HCT116 (cell line): Measurements from ENCODE around the gene FASN. TPM values are rescaled to one million over a fixed set of nuclear protein-coding genes. Genes with fewer than 3 reads are reported as not detected.

Experiments used
- ATAC-seq: fragments of 200-7000 bp; cut with Tn5 transposase; 2 replicates; pipeline ENCODE4 v1.9.1; 2020; ENCODE audit warnings: mild to moderate bottlenecking, moderate library complexity
- BruUV-seq: library from RNA; stranded (reverse); fragments of 400-500 nt; replicated peaks from 2 replicates; lab custom pipeline; 2021; lab: Mats Ljungman, UMichigan
- CTCF ChIA-PET: fragments of 300-600 bp; sonication (Branson Sonifier 250); formaldehyde crosslinking; loops from one replicate; lab custom pipeline; 2021; ENCODE audit warnings: antibody characterized with exemption; lab: Charles Lee
- POLR2A ChIA-PET: fragments of 300-600, 350-600 bp; sonication (Branson Sonifier 250); formaldehyde crosslinking; loops from one replicate; lab custom pipeline; 2021; ENCODE audit warnings: antibody characterized with exemption; lab: Charles Lee
- RAD21 ChIA-PET, 2 experiments: fragments of 300-600 bp; sonication (Branson Sonifier 250); formaldehyde crosslinking; loops; one replicate each; lab custom pipeline; 2023; ENCODE audit warnings: low total read pairs in 2 of 2; ENCODE audit not compliant: uncharacterized antibody in 2 of 2, unreplicated experiment in 2 of 2, low non-redundant PET in 1 of 2; lab: Charles Lee
- DNase-seq: peaks from one replicate; pipeline ENCODE4 v3.0.0-alpha.2; 2010; ENCODE audit warnings: low read depth, low spot score
- H2AFZ ChIP-seq: fragments of 200-600 bp; shearing (Covaris generic), sonication (generic); 2 replicates; pipeline ENCODE4 v1.6.1; 2017; ENCODE audit warnings: low read depth, mixed run types, mixed read lengths, antibody characterized with exemption, low read length; ENCODE audit not compliant: poor library complexity, severe bottlenecking
- H3K27ac ChIP-seq: 2 replicates; pipeline ENCODE4 v1.5.1; 2012; ENCODE audit warnings: low read depth, low read length
- H3K27me3 ChIP-seq: fragments of 200-600 bp; sonication (generic); 2 replicates; pipeline ENCODE4 v1.6.1; 2016; ENCODE audit warnings: mixed run types, low read length, mixed read lengths; ENCODE audit not compliant: insufficient read depth
- H3K36me3 ChIP-seq, 2 experiments: fragments of 200-500 bp in 1 of 2; fragments of 200-600 bp in 1 of 2; sonication (Bioruptor generic) in 1 of 2; sonication (generic) in 1 of 2; 2 replicates each; pipeline versions ENCODE4 v1.5.1 to v1.6.1; 2014 to 2016; ENCODE audit warnings: low read length in 2 of 2, inconsistent platforms in 1 of 2, mixed read lengths in 1 of 2, mixed run types in 1 of 2; ENCODE audit not compliant: insufficient read depth in 2 of 2, control insufficient read depth in 1 of 2
- H3K4me1 ChIP-seq, 2 experiments: fragments of 200-600 bp in 1 of 2; sonication (generic) in 1 of 2; 2 replicates each; pipeline versions ENCODE4 v1.5.1 to v1.6.1; 2012 to 2017; ENCODE audit warnings: low read length in 2 of 2, inconsistent platforms in 1 of 2, mild to moderate bottlenecking in 1 of 2, mixed read lengths in 1 of 2, mixed run types in 1 of 2, moderate library complexity in 1 of 2; ENCODE audit not compliant: insufficient read depth in 2 of 2, control insufficient read depth in 1 of 2
- H3K4me2 ChIP-seq: fragments of 200-600 bp; sonication (generic); 2 replicates; pipeline ENCODE4 v1.6.1; 2017; ENCODE audit warnings: mixed run types, low read length, mixed read lengths
- H3K4me3 ChIP-seq, 2 experiments: fragments of 200-600 bp in 1 of 2; sonication (generic) in 1 of 2; replicated peaks in 1 of 2; 2 replicates each; pipeline ENCODE4 v1.5.1; 2011 to 2016; ENCODE audit warnings: low read length in 2 of 2, control low read depth in 1 of 2, low read depth in 1 of 2, mild to moderate bottlenecking in 1 of 2, mixed read lengths in 1 of 2, mixed run types in 1 of 2
- H3K79me2 ChIP-seq: fragments of 200-600 bp; sonication (generic); 2 replicates; pipeline ENCODE4 v1.6.1; 2017; ENCODE audit warnings: mild to moderate bottlenecking, mixed run types, low read length, moderate library complexity, mixed read lengths; ENCODE audit not compliant: insufficient read depth
- H3K9ac ChIP-seq: fragments of 200-600 bp; sonication (generic); 2 replicates; pipeline ENCODE4 v1.6.1; 2016; ENCODE audit warnings: low read length, mixed read lengths
- H3K9me2 ChIP-seq: fragments of 200-600 bp; sonication (generic), shearing (Covaris generic); 2 replicates; pipeline ENCODE4 v1.6.1; 2017; ENCODE audit warnings: mixed run types, mild to moderate bottlenecking, moderate library complexity; ENCODE audit not compliant: insufficient read depth
- H3K9me3 ChIP-seq, 2 experiments: fragments of 200-500 bp in 1 of 2; fragments of 200-600 bp in 1 of 2; sonication (Bioruptor generic) in 1 of 2; sonication (generic) in 1 of 2; 2 replicates each; pipeline ENCODE4 v1.6.1; 2014 to 2017; ENCODE audit warnings: low read length in 2 of 2, mixed read lengths in 2 of 2, inconsistent platforms in 1 of 2, low read depth in 1 of 2, mild to moderate bottlenecking in 1 of 2, mixed run types in 1 of 2, moderate library complexity in 1 of 2; ENCODE audit not compliant: control insufficient read depth in 1 of 2, insufficient read depth in 1 of 2
- H4K20me1 ChIP-seq: fragments of 200-600 bp; sonication (generic), shearing (Covaris generic); 2 replicates; pipeline ENCODE4 v1.6.1; 2017; ENCODE audit warnings: mixed run types, mild to moderate bottlenecking, moderate library complexity; ENCODE audit not compliant: insufficient read depth
- ELF1 ChIP-seq: IDR thresholded peaks from 2 replicates; pipeline ENCODE4 v1.6.1; 2012; ENCODE audit warnings: low read depth, borderline replicate concordance
- MAX ChIP-seq: IDR thresholded peaks from 2 replicates; pipeline ENCODE4 v1.6.1; 2012
- POLR2AphosphoS5 ChIP-seq: IDR thresholded peaks from 2 replicates; pipeline ENCODE4 v1.6.1; 2011; ENCODE audit warnings: mild to moderate bottlenecking, low read depth, low read length, moderate library complexity
- REST ChIP-seq: IDR thresholded peaks from 2 replicates; pipeline ENCODE4 v1.6.1; 2012; ENCODE audit warnings: low read depth
- SP1 ChIP-seq: IDR thresholded peaks from 2 replicates; pipeline ENCODE4 v1.6.1; 2012; ENCODE audit warnings: low read depth
- SRF ChIP-seq: IDR thresholded peaks from 2 replicates; pipeline ENCODE4 v1.6.1; 2012; ENCODE audit warnings: low read depth
- ZFX ChIP-seq: fragments of 450-650 bp; IDR thresholded peaks from 2 replicates; pipeline ENCODE4 v1.6.1; 2017
- ZNF274 ChIP-seq: fragments of 200-500 bp; sonication (Bioruptor generic); IDR thresholded peaks from 2 replicates; pipeline ENCODE4 v1.6.1; 2014; ENCODE audit warnings: mild to moderate bottlenecking, low read depth, low read length, inconsistent platforms
- intact Hi-C: fragments of 100-400 bp; cut with micrococcal nuclease; formaldehyde crosslinking; loops from 2 replicates; pipeline ENCODE4 v1.10.0; 2022
- total RNA-seq: library from RNA; stranded (reverse); gene quantifications from one replicate; pipeline ENCODE4 v1.2.1, GENCODE V29; 2021; ENCODE audit not compliant: unreplicated experiment

The FASN gene
- total RNA-seq, 1 experiment from 2014 or later: 754 TPM

GRCh38 chr17:82117139-82118090 lies 19.4 kb upstream of the FASN start:
- intact Hi-C loops: no loop called here
- RAD21 ChIA-PET: no interaction called here
- no peaks in the 10 kb centered on the region for H3K9me2 ChIP-seq
- CTCF ChIA-PET: no interaction called here
- no peaks in the 10 kb centered on the region for H3K79me2 ChIP-seq
- POLR2A ChIA-PET: no interaction called here
- H3K36me3 ChIP-seq: peaks cover 0 to 2% of the 10 kb centered on the region in 2 experiments; a peak in 2 of 4 replicates
- no peaks in the 10 kb centered on the region for H3K4me1 ChIP-seq
- no peak overlapping the region for H3K27ac ChIP-seq
- no peaks in the 10 kb centered on the region for H4K20me1 ChIP-seq
- no TSS peak for BruUV-seq
- H3K4me3 ChIP-seq: no peak overlapping the region
- no peaks in the 10 kb centered on the region for H3K9me3 ChIP-seq
- TF ChIP-seq MAX (no peak), REST (no peak), ELF1 (no peak), SRF (no peak), ZFX (no peak), POLR2AphosphoS5 (no peak), SP1 (no peak), ZNF274 (no peak)
- no peak for DNase-seq
- H3K27me3 ChIP-seq: no peaks in the 10 kb centered on the region
- H3K9ac ChIP-seq: no peak overlapping the region
- no peak overlapping the region for H3K4me2 ChIP-seq
- ATAC-seq: no peak
- H2AFZ ChIP-seq: no peak overlapping the region
